ENCODE measurements around the gene ASCC3.

ASCC3 gene

DNA sequence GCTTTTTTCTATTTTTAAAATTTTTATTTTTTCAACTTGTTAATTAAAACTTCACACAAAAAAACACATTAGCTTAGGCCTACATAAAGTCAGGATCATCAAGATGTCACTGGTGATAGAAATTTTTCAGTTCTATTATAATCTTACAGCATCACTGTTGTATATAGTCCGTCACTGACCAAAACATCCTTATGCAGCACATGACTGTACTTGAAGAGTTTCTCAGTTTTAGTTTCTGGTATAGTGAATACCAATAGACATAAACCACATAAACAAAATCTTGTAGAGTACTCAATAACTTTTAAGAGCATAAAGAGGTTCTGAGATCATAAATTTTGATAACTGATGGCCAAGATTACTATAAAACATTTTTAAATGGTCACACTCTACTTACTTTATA is 71.8 kb downstream of the ASCC3 start:
- CTCF ChIA-PET = no interaction called here
- DNase-seq (ENCODE audit: extremely low spot score) = no peak
- TF ChIP-seq SUZ12 (IDR thresholded peaks at IDR 0.05) = no peak
- TF ChIP-seq TARDBP (IDR thresholded peaks at IDR 0.05) = no peak
- TF ChIP-seq ELF4 (IDR thresholded peaks at IDR 0.05) = no peak
- POLR2A ChIA-PET = no interaction called here

DNA sequence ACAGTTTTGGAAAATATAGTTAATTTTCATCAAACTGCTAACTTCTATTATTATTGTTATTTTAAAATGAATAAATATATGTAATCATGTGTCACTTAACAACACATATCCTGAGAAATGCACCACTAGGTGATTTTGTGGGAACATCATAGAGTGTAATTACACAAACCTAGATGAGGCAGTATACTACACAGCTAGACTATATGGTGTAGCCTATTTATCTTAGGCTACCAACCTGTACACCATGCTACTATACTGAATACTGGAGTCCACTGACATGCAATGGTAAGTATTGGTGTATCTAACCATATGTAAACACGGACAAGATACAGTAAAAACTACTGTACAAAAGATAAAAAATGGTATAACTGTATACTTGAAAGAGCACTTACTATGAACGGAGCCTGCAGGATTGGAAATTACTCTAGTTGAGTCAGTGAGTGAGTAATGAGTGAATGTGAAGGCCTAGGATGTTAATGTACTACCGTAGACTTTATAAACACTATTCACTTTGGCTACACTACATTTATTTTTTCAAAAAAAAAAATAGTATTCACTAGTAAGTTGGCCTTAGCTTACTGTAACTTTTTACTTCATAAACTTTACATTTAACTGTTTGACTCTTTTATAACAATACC is 72.4 kb downstream of the ASCC3 start:
- DNase-seq (ENCODE audit: extremely low spot score) = no peak
- ChIA-PET CTCF (no interaction called here), POLR2A (no interaction called here)
- TF ChIP-seq, protein P1, sequence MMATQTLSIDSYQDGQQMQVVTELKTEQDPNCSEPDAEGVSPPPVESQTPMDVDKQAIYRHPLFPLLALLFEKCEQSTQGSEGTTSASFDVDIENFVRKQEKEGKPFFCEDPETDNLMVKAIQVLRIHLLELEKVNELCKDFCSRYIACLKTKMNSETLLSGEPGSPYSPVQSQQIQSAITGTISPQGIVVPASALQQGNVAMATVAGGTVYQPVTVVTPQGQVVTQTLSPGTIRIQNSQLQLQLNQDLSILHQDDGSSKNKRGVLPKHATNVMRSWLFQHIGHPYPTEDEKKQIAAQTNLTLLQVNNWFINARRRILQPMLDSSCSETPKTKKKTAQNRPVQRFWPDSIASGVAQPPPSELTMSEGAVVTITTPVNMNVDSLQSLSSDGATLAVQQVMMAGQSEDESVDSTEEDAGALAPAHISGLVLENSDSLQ (IDR thresholded peaks at IDR 0.05) = no peak
- TF ChIP-seq FOXM1 (IDR thresholded peaks at IDR 0.05; ENCODE audit: borderline replicate concordance) (no peak), TARDBP (IDR thresholded peaks at IDR 0.05) (no peak), SUZ12 (IDR thresholded peaks at IDR 0.05) (no peak), NFRKB (IDR thresholded peaks at IDR 0.05) (no peak), FOXA1 (IDR thresholded peaks at IDR 0.05) (no peak), L3MBTL2 (conservative IDR thresholded peaks at IDR 0.05) (no peak), ZNF384 (IDR thresholded peaks at IDR 0.05) (no peak), ELF4 (IDR thresholded peaks at IDR 0.05) (no peak), LEF1 (IDR thresholded peaks at IDR 0.05; ENCODE audit: borderline replicate concordance) (no peak), CTBP1 (IDR thresholded peaks at IDR 0.05; ENCODE audit: borderline replicate concordance) (no peak), ARNT (IDR thresholded peaks at IDR 0.05) (no peak)

DNA sequence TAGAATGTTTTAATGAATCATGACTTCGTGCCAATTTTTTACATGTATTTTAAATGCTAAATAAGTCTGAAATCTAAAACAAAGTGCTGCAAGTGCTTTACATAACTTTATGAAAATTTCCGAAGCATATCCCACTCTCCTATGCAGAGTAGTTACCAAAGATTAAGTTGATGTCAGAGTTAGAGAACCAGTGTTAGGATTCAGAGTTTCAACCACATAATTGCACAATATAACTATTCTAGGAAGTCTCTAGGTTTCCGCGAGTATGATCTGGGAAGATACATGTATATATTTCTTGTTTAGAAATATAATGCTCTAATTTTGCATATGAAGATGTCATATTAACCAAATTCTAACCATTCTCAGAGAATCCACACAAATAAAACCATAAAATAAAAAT is 74.8 kb downstream of the ASCC3 start:
- ChIA-PET CTCF (no interaction called here), POLR2A (no interaction called here)
- no peak for DNase-seq (ENCODE audit: extremely low spot score)
- TF ChIP-seq LEF1 (IDR thresholded peaks at IDR 0.05; ENCODE audit: borderline replicate concordance) (no peak), FOXA1 (IDR thresholded peaks at IDR 0.05) (no peak), ZNF384 (IDR thresholded peaks at IDR 0.05) (no peak), HDGF (IDR thresholded peaks at IDR 0.05; ENCODE audit: borderline replicate concordance) (no peak), CTBP1 (IDR thresholded peaks at IDR 0.05; ENCODE audit: borderline replicate concordance) (no peak), SUZ12 (IDR thresholded peaks at IDR 0.05) (no peak), NFRKB (IDR thresholded peaks at IDR 0.05) (no peak), ELF4 (IDR thresholded peaks at IDR 0.05) (no peak)

DNA sequence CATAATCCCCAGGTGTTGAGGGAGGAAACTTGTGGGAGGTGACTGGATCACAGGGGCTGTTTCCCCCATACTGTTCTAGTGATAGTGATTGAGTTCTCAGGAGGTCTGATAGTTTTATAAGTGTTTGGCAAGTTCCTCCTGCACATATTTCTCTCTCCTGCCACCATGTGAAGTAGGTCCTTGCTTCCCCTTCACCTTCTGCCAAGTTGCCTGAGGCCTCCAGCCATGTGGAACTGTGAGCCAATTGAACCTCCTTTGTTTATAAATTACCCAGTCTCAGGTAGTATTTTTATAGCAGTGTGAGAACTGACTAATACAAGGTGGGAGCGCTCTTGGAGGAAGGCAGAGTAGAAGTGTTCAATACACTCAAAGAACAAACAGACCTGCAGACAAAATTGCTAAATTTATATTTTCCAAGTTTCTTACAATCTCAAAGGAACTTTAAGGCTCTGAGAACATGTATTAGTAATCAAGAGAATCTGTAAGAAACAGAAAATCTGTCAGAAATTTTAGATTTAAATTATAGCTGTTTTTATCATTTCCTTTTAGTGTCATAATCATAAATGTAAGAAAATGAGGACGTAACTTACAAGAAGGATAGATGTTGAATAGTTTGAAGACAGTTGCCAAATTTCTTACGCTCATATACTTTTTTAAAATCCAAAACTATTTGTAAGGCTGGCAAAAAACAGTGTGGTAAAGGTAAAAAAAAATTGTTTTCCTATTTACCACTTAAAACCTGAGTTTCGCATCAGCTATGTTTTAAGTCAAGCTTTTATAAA is 77.7 kb downstream of the ASCC3 start:
- ChIA-PET CTCF (no interaction called here), POLR2A (no interaction called here)
- DNase-seq (ENCODE audit: extremely low spot score) = no peak
- no peak for TF ChIP-seq SP1 (IDR thresholded peaks at IDR 0.05)
- TF ChIP-seq FOXM1 (IDR thresholded peaks at IDR 0.05; ENCODE audit: borderline replicate concordance) = no peak
- no peak for TF ChIP-seq LEF1 (IDR thresholded peaks at IDR 0.05; ENCODE audit: borderline replicate concordance)
- no peak for TF ChIP-seq NFRKB (IDR thresholded peaks at IDR 0.05)
- no peak for TF ChIP-seq CTBP1 (IDR thresholded peaks at IDR 0.05; ENCODE audit: borderline replicate concordance)
- no peak for TF ChIP-seq L3MBTL2 (conservative IDR thresholded peaks at IDR 0.05)
- TF ChIP-seq, protein P1 (IDR thresholded peaks at IDR 0.05) = no peak
- no peak for TF ChIP-seq BHLHE40 (IDR thresholded peaks at IDR 0.05; ENCODE audit: borderline replicate concordance)
- no peak for TF ChIP-seq ARNT (IDR thresholded peaks at IDR 0.05)
- no peak for TF ChIP-seq ZNF384 (IDR thresholded peaks at IDR 0.05)

DNA sequence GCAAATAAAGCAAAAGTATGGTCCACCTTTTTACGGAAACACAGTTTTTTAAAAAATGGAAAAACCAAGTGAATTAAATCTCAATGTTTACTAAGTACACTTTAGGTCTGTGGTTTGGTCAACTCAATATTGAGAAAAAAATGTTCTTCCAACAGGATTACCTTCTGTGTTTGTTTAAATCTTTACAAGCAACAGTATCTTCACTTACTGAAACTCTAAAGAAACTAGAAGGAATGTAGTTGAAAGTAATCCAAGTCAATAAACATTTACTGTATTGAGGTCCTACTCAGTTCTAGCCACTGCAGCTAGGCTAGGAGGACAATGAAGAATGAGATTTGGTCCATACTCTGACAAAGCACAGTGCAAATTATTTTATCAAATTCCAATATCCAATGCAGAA is 80.1 kb downstream of the ASCC3 start:
- TF ChIP-seq SUZ12 (IDR thresholded peaks at IDR 0.05) = no peak
- TF ChIP-seq TARDBP (IDR thresholded peaks at IDR 0.05) = no peak
- TF ChIP-seq CTBP1 (IDR thresholded peaks at IDR 0.05; ENCODE audit: borderline replicate concordance) = no peak
- TF ChIP-seq ELF4 (IDR thresholded peaks at IDR 0.05) = no peak
- TF ChIP-seq, protein P1 (IDR thresholded peaks at IDR 0.05) = no peak
- TF ChIP-seq LEF1 (IDR thresholded peaks at IDR 0.05; ENCODE audit: borderline replicate concordance) = no peak
- TF ChIP-seq FOXA1 (IDR thresholded peaks at IDR 0.05) = no peak
- no peak for TF ChIP-seq FOXM1 (IDR thresholded peaks at IDR 0.05; ENCODE audit: borderline replicate concordance)
- no peak for TF ChIP-seq FOXK2 (IDR thresholded peaks at IDR 0.05)
- TF ChIP-seq L3MBTL2 (conservative IDR thresholded peaks at IDR 0.05) = no peak
- no peak for TF ChIP-seq ARNT (IDR thresholded peaks at IDR 0.05)
- no peak for TF ChIP-seq NFRKB (IDR thresholded peaks at IDR 0.05)
- TF ChIP-seq ZNF384 (IDR thresholded peaks at IDR 0.05) = no peak
- no peak for TF ChIP-seq HDGF (IDR thresholded peaks at IDR 0.05; ENCODE audit: borderline replicate concordance)
- no peak for TF ChIP-seq SP1 (IDR thresholded peaks at IDR 0.05)
- TF ChIP-seq BHLHE40 (IDR thresholded peaks at IDR 0.05; ENCODE audit: borderline replicate concordance) = no peak
- no peak for DNase-seq (ENCODE audit: extremely low spot score)
- CTCF ChIA-PET = no interaction called here
- POLR2A ChIA-PET = no interaction called here

DNA sequence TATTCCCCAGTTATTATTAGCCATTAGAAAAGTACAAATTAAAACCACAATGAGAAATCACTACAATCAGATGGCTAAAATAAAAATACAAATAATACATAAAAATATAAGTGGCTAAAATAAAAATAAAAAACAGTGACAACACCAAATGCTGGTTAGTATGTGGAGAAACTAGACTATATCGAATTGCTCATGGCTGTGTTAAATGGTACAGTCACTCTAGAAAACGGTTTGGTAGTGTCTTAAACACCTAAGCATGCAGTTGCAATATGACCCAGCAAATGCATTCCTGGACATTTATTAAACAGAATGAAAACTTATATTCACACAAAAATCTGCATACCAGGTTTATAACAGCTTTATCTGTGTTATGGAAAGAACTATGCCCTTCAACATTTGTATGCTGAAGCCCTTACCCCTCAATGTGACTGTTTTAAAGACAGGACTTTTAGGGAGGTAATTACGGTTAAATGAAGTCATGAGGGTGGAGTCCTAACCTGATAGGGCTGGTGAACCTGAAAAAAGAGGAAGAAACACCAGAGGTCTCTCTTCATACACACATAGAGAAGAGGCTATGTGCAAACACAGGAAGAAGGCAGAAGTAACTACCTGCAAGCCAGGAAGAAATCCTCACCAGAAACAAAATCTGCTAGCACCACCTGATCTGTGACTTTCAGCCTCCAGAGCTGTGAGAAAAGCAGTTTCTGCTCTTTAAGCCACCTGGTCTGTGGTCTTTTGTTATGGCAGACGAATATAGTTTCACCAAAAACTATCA is 84.9 kb downstream of the ASCC3 start:
- no peak for TF ChIP-seq CTBP1 (IDR thresholded peaks at IDR 0.05; ENCODE audit: borderline replicate concordance)
- no peak for DNase-seq (ENCODE audit: extremely low spot score)
- ChIA-PET POLR2A (no interaction called here), CTCF (interaction anchor here (0.6 kb wide), 2 partner anchors 10 to 11 kb away, joined by 3 to 4 read pairs; no protein-coding TSS in a partner anchor)

Data from HEK293T (cell line).